Gastrocnemius medialis (tissue), 4 donors: Measurements from ENCODE around the gene CXCL9.

Experiments used
- CTCF ChIP-seq, 5 experiments: fragments of 450-650 bp in 3 of 5; fragments of 200-600 bp in 2 of 5; sonication (generic) in 2 of 5; IDR thresholded peaks in 4 of 5; conservative IDR thresholded peaks in 1 of 5; 1 replicate in 4 of 5; 2 replicates in 1 of 5; pipeline ENCODE4 v1.5.1; 2016 to 2019; ENCODE audit warnings: antibody characterized with exemption in 5 of 5, mild to moderate bottlenecking in 3 of 5, moderate library complexity in 3 of 5
- POLR2A ChIP-seq, 2 donors: fragments of 450-650 bp; IDR thresholded peaks; one replicate each; pipeline ENCODE4 v1.6.1; 2017; ENCODE audit warnings: antibody characterized with exemption in 2 of 2, mild to moderate bottlenecking in 2 of 2, moderate library complexity in 2 of 2

GRCh38 chr4:76011018-76011670 is 3.8 kb upstream of the CXCL9 start:
- TF ChIP-seq POLR2A (IDR thresholded peaks at IDR 0.05) = no peak
- TF ChIP-seq CTCF (IDR thresholded peaks at IDR 0.05 in 4 of 5, conservative IDR thresholded peaks at IDR 0.05 in 1 of 5) = no peak
